ENCODE measurements around the gene ABHD11. TPM values are rescaled to one million over a fixed set of nuclear protein-coding genes. Genes with fewer than 3 reads are reported as not detected.
"Not testable (repeated sequence)": the region's sequence is repeated elsewhere in the genome, so short reads cannot be mapped to it uniquely, and the experiment has no call there.

Gene ABHD11
- total RNA-seq, 1 experiment from 2014 or later, result 67.7 TPM

DNA sequence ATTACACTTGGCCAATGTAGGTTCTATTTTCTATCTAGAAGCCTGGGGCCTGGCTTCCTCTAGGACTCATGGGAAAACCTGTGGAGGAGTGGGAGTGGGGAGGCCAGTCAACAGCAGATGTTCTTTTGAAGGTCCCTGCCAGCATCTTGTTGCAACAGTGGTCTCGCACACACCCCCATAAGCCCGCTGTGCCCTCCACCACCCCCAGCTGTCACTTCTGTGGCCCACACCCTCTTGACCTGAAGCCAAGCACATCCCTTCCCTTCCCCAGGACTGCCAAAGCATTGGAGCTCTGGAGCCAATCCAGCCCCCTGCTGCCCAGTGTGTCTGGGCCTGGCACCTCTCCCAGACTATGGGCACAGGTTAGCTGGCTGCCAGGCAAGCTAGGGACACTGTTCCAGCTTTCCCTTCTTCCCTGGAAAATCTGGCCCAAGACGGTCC is 17.2 kb downstream of the ABHD11 start:
- H3K9me3 Mint-ChIP-seq (ENCODE audit: low read depth, unreplicated experiment), result no peaks in the 10 kb centered on the region
- H3K4me3 Mint-ChIP-seq (ENCODE audit: low read depth, unreplicated experiment), result peak overlapping the region; percentile 17
- TF ChIP-seq, protein P1, sequence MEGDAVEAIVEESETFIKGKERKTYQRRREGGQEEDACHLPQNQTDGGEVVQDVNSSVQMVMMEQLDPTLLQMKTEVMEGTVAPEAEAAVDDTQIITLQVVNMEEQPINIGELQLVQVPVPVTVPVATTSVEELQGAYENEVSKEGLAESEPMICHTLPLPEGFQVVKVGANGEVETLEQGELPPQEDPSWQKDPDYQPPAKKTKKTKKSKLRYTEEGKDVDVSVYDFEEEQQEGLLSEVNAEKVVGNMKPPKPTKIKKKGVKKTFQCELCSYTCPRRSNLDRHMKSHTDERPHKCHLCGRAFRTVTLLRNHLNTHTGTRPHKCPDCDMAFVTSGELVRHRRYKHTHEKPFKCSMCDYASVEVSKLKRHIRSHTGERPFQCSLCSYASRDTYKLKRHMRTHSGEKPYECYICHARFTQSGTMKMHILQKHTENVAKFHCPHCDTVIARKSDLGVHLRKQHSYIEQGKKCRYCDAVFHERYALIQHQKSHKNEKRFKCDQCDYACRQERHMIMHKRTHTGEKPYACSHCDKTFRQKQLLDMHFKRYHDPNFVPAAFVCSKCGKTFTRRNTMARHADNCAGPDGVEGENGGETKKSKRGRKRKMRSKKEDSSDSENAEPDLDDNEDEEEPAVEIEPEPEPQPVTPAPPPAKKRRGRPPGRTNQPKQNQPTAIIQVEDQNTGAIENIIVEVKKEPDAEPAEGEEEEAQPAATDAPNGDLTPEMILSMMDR (IDR thresholded peaks at IDR 0.05; ENCODE audit: unreplicated experiment), result no peak
- intact Hi-C loops (cut with micrococcal nuclease; ENCODE audit: unreplicated experiment), result no loop called here
- H3K27ac Mint-ChIP-seq (ENCODE audit: unreplicated experiment), result no peak overlapping the region
- H3K4me1 Mint-ChIP-seq (ENCODE audit: low read depth, unreplicated experiment), result peaks cover 13% of the 10 kb centered on the region
- H3K27me3 Mint-ChIP-seq (ENCODE audit: unreplicated experiment), result no peaks in the 10 kb centered on the region
- CTCF ChIA-PET, result interaction anchor here (0.8 kb wide), 1 partner anchor 85 kb away, joined by 3 read pairs; no protein-coding TSS in a partner anchor
- no peak for DNase-seq
- no TSS peak for BruUV-seq (replicated peaks)
- peaks cover 30% of the 10 kb centered on the region for H3K36me3 Mint-ChIP-seq (ENCODE audit: insufficient read depth, unreplicated experiment)

DNA sequence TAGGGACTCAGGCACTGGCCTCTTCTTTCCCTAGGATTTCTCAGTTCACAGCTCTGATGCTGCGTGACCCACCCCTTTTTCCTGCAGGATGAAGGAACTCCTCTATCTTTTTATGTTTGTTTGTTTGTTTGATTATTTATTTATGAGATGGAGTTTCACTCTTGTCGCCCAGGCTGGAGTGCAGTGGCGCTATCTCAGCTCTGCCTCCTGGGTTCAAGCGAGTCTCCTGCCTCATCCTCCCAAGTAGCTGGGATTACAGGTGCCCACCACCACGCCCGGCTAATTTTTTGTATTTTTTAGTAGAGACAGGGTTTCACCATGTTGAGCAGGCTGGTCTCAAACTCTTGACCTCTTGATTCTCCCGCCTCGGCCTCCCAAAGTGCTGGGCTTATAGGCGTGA is 18.2 kb downstream of the ABHD11 start:
- H3K27ac Mint-ChIP-seq (ENCODE audit: unreplicated experiment), result peak overlapping the region; percentile 70
- H3K27me3 Mint-ChIP-seq (ENCODE audit: unreplicated experiment); H3K9me3 Mint-ChIP-seq (ENCODE audit: low read depth, unreplicated experiment); BruUV-seq (replicated peaks); intact Hi-C loops (cut with micrococcal nuclease; ENCODE audit: unreplicated experiment); DNase-seq; CTCF ChIA-PET: not testable (repeated sequence)
- H3K36me3 Mint-ChIP-seq (ENCODE audit: insufficient read depth, unreplicated experiment), result peaks cover 36% of the 10 kb centered on the region
- H3K4me3 Mint-ChIP-seq (ENCODE audit: low read depth, unreplicated experiment), result peak overlapping the region; percentile 59
- peaks cover 17% of the 10 kb centered on the region for H3K4me1 Mint-ChIP-seq (ENCODE audit: low read depth, unreplicated experiment)

DNA sequence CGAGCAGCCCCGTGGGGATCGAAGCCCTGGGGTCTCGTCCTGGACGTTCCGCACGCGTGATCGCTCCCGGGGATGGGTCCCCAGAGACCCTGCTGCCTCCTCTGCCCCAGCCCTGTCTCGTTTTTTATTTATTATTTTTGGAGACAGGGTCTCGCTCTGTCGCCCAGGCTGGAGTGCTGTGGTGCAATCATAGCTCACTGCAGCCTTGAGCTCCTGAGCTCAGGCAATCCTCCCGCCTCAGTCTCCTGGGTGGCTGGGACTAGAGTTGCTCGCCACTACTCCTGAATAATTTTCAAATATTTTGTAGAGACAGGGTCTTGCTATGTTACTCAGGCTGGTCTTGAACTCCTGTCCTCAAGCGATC is 18.8 kb downstream of the ABHD11 start:
- peaks cover 17% of the 10 kb centered on the region for H3K4me1 Mint-ChIP-seq (ENCODE audit: low read depth, unreplicated experiment)
- no peaks in the 10 kb centered on the region for H3K9me3 Mint-ChIP-seq (ENCODE audit: low read depth, unreplicated experiment)
- DNase-seq, result no peak
- BruUV-seq (replicated peaks), result no TSS peak
- no peaks in the 10 kb centered on the region for H3K27me3 Mint-ChIP-seq (ENCODE audit: unreplicated experiment)
- H3K4me3 Mint-ChIP-seq (ENCODE audit: low read depth, unreplicated experiment), result peak overlapping the region; percentile 59
- intact Hi-C loops (cut with micrococcal nuclease; ENCODE audit: unreplicated experiment), result no loop called here
- H3K36me3 Mint-ChIP-seq (ENCODE audit: insufficient read depth, unreplicated experiment), result peaks cover 38% of the 10 kb centered on the region
- TF ChIP-seq, protein P1 (IDR thresholded peaks at IDR 0.05; ENCODE audit: unreplicated experiment), result no peak
- peak overlapping the region; percentile 70 for H3K27ac Mint-ChIP-seq (ENCODE audit: unreplicated experiment)
- CTCF ChIA-PET, result no interaction called here

DNA sequence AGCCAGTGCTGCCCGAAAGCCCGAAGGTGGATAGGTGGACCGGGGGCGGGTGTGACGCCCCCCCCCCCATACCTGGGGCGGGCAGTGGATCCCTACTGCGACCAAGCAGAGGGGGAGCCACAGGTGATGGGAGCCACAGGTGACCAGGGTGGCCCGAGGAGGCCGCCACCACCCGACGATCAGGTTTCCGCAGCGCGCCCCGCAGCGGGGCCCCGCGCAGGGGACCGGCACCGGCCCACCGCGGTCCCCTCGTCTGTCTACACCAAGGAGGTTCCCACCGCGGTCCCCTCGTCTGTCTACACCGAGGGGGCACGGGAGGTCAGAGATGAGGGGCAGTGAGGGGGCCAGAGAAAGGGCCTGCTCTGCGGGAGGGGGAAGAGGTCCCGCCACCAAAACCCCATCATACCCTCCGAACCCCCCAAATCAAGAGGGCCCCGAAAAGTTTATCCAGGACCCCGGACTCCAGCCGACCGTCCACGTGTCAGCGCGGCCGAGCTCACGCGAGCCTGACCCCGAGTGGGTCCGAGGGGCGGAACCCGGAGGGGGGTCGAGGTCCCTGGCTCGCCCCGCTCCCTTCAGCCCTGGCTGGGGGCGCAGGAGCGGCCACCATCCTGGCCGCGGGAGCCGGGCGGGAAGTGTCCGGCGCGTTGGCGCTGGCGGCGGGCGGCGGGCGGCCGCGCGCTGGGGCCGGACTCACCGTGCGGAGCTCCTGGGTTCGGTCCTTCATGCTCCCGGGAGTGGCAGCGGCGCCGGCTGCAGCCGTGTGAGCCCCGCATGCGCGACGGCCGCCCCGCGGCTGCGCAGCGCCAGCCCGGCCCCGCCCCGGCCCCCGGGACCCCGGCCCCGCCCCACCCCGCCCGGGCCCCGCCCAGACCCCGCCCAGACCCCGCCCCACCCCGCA is 19.4 kb downstream of the ABHD11 start, which contains the start of gene STX1A:
STX1A (minus strand) TSS at position 765 of the 901 bp plus-strand sequence; CDS start at position 727, 38 bp downstream.
- H3K4me3 Mint-ChIP-seq (ENCODE audit: low read depth, unreplicated experiment), result peak within 1 kb of the TSS; percentile 74
- DNase-seq, result peak; percentile 70
- BruUV-seq (replicated peaks), result no TSS peak
- intact Hi-C loops (cut with micrococcal nuclease; ENCODE audit: unreplicated experiment), result no loop called here
- H3K36me3 Mint-ChIP-seq (ENCODE audit: insufficient read depth, unreplicated experiment), result peaks cover 43% of the 10 kb centered on the region
- H3K27ac Mint-ChIP-seq (ENCODE audit: unreplicated experiment), result peak within 1 kb of the TSS; percentile 70
- TF ChIP-seq, protein P1 (IDR thresholded peaks at IDR 0.05; ENCODE audit: unreplicated experiment), result no peak
- CTCF ChIA-PET, result no interaction called here
- peaks cover 17% of the 10 kb centered on the region for H3K4me1 Mint-ChIP-seq (ENCODE audit: low read depth, unreplicated experiment)
- no peaks in the 10 kb centered on the region for H3K27me3 Mint-ChIP-seq (ENCODE audit: unreplicated experiment)
- no peaks in the 10 kb centered on the region for H3K9me3 Mint-ChIP-seq (ENCODE audit: low read depth, unreplicated experiment)

DNA sequence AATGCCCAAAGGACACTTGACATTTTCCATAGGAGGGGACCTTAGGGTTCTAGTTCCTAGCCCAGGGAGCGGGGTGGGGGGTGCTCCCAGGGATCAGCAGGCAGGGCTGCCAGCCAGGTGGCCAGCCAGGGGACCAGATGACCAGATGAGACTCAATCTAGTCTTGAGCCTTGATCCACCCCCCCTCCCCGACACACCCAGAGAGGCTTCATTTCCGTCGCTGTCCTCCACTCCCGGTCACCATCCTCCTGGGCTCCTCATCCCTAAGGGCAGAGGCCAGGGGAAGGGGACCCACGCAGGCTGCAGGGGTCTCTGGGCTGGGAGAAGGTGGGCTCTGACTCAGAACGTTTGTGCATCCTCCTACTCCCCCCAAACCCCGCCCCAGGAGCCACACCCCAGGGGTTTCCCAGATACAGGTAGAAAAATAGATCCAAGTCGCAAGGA is 20.1 kb downstream of the ABHD11 start:
- no TSS peak for BruUV-seq (replicated peaks)
- Mint-ChIP-seq H3K27ac (ENCODE audit: unreplicated experiment) (no peak overlapping the region), H3K9me3 (ENCODE audit: low read depth, unreplicated experiment) (no peaks in the 10 kb centered on the region), H3K27me3 (ENCODE audit: unreplicated experiment) (no peaks in the 10 kb centered on the region), H3K36me3 (ENCODE audit: insufficient read depth, unreplicated experiment) (peaks cover 47% of the 10 kb centered on the region), H3K4me3 (ENCODE audit: low read depth, unreplicated experiment) (peak overlapping the region; percentile 74), H3K4me1 (ENCODE audit: low read depth, unreplicated experiment) (peaks cover 17% of the 10 kb centered on the region)
- CTCF ChIA-PET, result no interaction called here
- TF ChIP-seq, protein P1 (IDR thresholded peaks at IDR 0.05; ENCODE audit: unreplicated experiment), result no peak
- intact Hi-C loops (cut with micrococcal nuclease; ENCODE audit: unreplicated experiment), result no loop called here
- no peak for DNase-seq

All from Calu3 (cell line).